Upper lobe of left lung (tissue), 4 donors: ENCODE data around the gene STAT4.

Source experiments
- CTCF ChIP-seq, 6 experiments: fragments of 450-650 bp in 4 of 6; fragments of 200-600 bp in 2 of 6; sonication (generic) in 2 of 6; IDR thresholded peaks; one replicate each; pipeline ENCODE4 v1.5.1; 2016 to 2019; ENCODE audit warnings: antibody characterized with exemption in 6 of 6
- EP300 ChIP-seq, 4 donors: sonication (generic); formaldehyde crosslinking; IDR thresholded peaks; one replicate each; pipeline ENCODE4 v1.5.1; 2017; ENCODE audit warnings: antibody characterized with exemption in 4 of 4, control low read depth in 2 of 4
- POLR2A ChIP-seq, 4 donors: fragments of 450-650 bp; IDR thresholded peaks; one replicate each; pipeline ENCODE4 v1.5.1; 2016 to 2017; ENCODE audit warnings: antibody characterized with exemption in 4 of 4, mild to moderate bottlenecking in 2 of 4
- POLR2AphosphoS5 ChIP-seq, 2 donors: sonication (generic); formaldehyde crosslinking; IDR thresholded peaks; one replicate each; pipeline ENCODE4 v1.5.1; 2017; ENCODE audit warnings: antibody characterized with exemption in 2 of 2

GRCh38 chr2:191183516-191183915, 32.7 kb upstream of the STAT4 start:
- TF ChIP-seq CTCF (IDR thresholded peaks at IDR 0.05) (no peak), EP300 (IDR thresholded peaks at IDR 0.05) (no peak), POLR2A (IDR thresholded peaks at IDR 0.05) (no peak), POLR2AphosphoS5 (IDR thresholded peaks at IDR 0.05) (no peak)
